ENCODE data around the gene OSBPL5.

- TF ChIP-seq CTCF (IDR thresholded peaks at IDR 0.05; ENCODE audit: low read depth, low read length) (peak; percentile 26), POLR2A (IDR thresholded peaks at IDR 0.05; ENCODE audit: extremely low read depth, insufficient read length) (no peak), MAX (IDR thresholded peaks at IDR 0.05; ENCODE audit: low read depth, low read length) (peak; percentile 76)
These were observed 113.7 kb downstream of the OSBPL5 start for GRCh38 chr11:3051196-3052108.

Measured in NB4 (cell line).